ENCODE results near the gene CACNA2D3.

The CACNA2D3 gene

DNA sequence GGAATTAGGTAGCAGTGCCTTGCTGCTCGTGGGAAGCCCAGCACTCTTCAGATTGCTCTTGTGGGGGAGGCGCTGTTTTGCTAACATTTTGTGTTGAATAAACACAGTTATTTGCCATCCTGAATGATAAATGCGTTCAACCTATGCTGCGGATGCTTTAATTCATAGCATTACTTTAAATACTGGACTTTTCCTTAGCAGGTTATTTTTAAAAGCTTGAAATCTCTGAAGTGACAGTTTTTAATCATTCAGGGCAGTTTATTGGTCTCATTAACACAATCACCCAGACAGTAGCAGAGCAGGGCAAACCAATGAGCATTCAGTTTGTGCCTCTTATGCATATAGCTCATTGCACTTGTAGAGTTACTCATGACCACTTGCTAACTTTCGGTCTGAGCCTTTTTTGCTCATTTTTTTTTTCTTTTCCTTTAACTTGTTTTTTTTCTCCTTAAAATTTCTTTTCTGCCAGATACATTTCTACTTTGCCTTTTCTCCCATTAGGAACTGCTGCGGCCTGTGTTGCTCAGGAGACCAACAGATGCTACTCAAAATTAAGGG lies 5.2 kb downstream of the CACNA2D3 start:
- no peak for DNase-seq

DNA sequence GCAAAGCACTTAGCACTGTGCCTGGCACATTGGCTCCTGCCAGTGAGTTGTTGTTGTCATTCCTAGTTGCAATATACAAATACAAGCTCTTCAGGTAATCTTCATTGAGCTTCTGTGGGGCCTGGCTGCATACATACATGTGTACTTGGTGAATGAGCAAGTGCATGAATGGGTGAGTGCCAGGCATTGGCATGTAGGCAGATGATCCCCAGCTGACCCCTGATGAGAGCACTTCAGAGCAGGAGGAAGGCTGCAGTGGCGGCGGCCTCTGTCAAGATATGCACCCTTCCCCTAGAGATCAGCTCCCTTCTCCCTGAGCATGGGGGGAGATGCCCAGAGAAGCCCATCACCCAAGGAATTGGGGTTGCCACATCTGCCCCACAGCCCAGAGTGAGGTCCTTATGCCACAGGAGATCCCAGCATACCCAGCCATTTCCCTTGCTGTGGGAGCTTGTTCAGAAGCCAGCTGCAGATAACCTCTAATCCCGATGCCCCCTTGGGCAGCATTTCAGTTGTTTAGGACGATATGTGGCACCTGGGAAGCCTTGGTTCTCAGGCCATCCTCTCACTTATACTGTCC lies 8.8 kb downstream of the CACNA2D3 start:
- DNase-seq = no peak

DNA sequence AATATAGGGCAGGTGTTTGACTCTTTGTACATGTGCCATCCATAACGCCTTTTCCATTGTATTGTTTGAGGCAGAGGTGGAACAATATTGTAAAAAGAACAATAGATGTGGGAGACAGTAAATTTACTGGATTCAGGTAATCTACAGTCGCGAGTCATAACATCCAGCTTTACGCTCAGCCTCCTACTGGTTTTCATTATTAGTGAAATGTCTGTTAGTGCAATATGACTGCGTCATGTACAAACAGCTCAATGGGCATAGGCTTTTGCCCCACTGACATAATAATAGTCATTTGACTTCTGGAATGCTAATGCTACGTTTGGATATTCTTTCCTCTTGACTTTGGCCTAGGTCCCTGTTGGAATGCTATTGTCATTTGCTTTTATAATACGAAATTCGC lies 9.5 kb downstream of the CACNA2D3 start:
- DNase-seq = no peak

DNA sequence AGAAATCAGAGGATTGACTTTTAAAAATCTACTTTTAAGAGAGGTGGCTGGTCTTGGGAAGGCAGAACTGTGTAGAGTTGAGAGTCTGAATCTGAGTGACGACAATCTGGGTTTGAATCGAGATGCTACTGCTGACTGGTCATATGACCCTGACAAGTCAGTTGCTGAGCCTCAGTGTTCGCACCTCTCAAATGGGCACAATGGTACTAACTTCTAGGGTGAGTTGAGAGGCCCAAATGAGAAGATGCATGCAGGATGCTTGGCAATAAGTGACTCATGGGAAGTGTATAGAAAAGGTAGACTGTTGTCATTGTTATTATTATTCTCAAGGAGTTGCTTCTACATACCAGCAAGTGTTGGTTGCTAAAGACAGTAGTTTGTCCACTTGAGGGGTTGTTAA lies 10.3 kb downstream of the CACNA2D3 start:
- no peak for DNase-seq

GRCh38 chr3:54133196-54133595 lies 10.8 kb downstream of the CACNA2D3 start:
- DNase-seq = no peak

GRCh38 chr3:54134155-54134554 lies 11.8 kb downstream of the CACNA2D3 start:
- DNase-seq = no peak

DNA sequence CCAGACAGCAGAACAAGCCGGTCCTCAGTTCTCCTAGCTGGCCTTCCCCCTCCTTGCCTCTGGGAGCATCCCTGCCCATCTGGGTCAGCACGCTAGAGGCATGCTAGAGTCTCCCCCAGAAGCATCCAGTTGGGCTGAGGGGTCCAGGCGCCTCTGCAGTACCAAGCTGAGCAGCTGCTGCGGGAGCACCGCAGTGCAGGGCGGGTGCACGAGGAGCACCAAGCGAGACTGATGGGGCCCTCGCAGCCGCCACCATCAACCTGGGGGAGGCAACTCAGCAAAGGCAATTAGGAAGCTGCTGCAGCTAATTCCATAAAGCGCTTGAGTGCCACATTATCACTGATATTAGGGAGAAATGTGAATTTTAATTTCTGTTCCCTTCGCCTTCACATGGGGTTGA lies 12.4 kb downstream of the CACNA2D3 start:
- DNase-seq = no peak

- no peak for DNase-seq
Measured at GRCh38 chr3:54137311-54137710, 15.0 kb downstream of the CACNA2D3 start.

- no peak for DNase-seq
Measured at GRCh38 chr3:54138937-54139547, 16.7 kb downstream of the CACNA2D3 start.

DNA sequence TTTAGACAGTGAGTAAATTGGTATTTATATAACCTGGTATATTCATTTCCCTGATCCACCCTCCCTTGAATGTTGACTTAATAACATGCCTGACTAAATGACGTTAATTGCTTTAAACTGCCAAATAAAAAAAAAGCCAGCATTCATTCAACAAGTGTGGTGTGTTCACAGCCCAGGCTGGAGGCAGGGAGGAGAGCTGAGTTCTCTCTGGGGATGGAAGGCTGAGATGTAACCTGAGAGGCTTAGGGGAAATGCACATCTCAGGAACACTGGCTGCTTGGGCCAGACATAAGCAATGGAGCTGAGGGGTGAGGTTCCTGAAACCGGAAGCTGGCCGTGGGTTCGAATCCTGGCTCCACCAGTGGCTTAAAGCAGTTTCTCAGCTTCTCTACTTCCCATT lies 17.3 kb downstream of the CACNA2D3 start:
- no peak for DNase-seq

DNA sequence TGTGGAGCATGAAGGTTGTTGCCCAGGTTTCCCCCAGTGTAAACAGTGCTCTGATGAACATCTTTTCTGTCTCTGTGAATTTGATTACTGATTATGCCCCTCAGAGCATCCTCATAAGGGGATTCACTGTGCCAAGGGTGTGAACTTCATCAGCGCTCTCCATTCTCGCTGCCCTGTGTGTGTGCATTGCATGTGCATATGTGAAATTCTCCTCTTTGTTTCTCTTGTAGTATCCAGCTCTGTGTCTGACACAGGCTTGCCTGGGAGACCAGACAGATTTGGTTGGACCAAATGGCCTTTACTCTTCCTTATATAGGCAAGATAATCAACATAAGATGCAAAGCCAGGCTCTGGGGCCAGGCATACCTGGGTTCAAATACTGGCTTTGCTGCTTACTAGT lies 21.9 kb downstream of the CACNA2D3 start:
- DNase-seq = no peak

- DNase-seq = no peak
Measured at GRCh38 chr3:54146506-54147239, 24.3 kb downstream of the CACNA2D3 start.

- no peak for DNase-seq
Measured at GRCh38 chr3:54150864-54151467, 28.6 kb downstream of the CACNA2D3 start.

GRCh38 chr3:54153477-54153876 lies 31.1 kb downstream of the CACNA2D3 start:
- DNase-seq = no peak

GRCh38 chr3:54157860-54158259 lies 35.5 kb downstream of the CACNA2D3 start:
- no peak for DNase-seq

GRCh38 chr3:54159917-54160316 lies 37.6 kb downstream of the CACNA2D3 start:
- no peak for DNase-seq

DNA sequence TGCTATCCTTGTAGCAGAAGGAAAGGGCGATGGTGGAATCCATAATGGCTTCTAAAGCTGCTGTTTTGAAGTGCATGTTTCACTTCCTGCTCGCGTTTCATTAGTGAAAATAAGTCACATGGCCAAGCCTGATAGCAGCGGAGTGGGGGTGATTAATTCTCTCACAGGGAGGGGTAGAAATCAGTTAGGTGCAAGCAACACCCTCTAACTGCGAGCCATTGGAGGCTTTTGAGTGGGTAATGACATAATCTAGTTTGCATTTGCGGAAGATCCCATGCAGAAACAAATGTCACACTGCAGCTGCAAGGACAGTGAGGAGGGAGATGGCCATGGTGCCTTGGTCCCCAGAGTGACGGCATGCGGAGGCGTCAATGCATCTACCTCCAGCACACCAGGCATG lies 41.1 kb downstream of the CACNA2D3 start:
- no peak for DNase-seq

DNA sequence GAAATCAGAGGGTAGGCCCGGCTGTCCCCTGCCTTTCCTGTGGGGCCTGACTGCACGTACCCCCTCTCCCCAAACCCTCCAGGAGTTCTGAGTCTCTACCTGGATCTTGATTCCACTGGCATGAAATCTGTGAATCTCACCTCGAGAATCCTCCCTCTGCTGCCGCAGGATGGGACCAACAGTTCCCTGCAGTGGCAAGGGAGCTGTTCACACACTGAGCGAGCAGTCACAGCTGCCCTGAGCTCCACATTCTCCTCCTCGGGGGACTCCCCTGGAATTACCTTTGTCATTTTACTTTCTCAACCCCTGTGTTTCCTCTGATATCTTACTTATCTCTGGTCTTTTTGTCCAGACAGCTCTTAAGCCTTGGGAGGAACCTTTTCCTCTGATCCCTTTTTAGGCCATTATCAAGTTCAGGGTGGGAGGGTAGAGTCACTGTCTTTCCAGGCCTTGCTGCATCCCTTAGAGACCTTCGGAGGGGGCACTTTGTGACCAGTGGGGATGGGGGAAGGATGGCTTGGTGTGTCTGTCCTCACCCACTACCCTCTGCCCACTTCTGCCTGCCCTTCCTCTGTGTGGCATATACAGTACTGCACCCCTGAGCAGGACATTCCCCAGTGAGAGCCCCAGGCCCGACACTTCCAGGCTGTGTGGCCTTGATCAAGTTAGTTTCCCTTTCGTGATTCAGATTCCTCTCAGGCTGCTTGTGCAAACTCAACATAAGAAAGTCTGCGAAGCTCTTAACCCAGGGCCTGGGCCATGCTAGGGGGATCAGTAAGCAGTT lies 42.0 kb downstream of the CACNA2D3 start:
- no peak for DNase-seq

GRCh38 chr3:54165865-54166264 lies 43.5 kb downstream of the CACNA2D3 start:
- no peak for DNase-seq

DNA sequence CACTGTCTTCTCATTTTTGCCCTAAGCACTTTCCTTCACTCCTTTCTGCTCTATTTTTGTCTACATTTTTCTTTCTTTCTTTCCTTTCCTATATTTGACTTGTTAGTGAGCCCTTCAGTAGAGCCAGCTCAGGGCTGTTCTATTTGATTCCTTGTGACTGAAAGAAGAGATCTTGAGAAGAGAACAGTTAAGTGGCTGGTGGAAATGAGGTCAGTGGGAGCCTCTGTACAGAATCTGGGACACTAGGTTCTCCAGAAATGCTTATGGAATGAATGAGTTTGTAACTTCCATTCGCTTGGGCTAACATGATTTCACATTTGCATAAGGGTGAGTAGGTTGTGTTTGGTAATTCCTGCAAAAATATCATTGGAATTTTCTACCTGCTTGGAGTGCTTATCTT lies 45.6 kb downstream of the CACNA2D3 start:
- DNase-seq = no peak

DNA sequence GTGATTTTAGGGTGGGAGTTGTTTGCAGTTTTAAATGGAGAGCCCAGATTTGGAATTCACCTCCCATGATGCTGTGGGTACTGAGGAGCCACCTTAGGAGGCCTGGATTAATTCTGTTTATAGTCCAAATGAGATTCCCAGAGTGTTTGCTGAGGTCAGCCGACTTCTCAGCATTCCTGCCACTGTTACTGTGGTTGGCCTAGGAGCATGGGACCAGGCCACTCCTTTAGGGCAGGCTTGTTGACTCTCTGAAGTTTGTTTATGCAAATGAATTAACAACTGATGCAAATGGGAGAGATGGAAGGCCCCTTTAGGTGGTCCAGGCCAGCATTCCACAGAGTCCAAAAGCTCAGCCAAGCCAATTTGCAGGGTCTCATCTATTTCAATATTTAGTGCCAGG lies 46.1 kb downstream of the CACNA2D3 start:
- DNase-seq = no peak

DNA sequence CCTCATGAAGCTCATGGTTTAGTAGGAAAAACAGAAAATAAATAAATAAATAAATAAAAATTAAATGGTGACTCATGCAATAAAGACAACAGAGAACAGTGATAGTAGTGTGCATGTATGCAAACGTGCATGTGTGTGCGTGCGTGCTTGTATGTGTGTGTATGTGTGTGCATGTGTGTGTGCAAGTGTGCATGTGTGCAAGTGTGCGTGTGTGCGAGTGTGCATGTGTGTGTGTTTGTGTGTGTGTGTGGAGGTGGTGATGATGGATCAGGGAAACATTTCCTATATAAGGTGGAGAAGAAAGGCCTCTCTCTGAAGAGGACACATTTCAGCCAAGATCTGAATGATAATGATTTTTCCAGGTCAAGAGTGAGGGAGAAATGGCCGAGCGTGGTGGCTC lies 47.2 kb downstream of the CACNA2D3 start:
- no peak for DNase-seq

GRCh38 chr3:54171509-54171908 lies 49.2 kb downstream of the CACNA2D3 start:
- no peak for DNase-seq
